Suprapubic skin (tissue), 3 donors: ENCODE measurements around the gene NELFE.
"Not testable (repeated sequence)": the region's sequence is repeated elsewhere in the genome, so short reads cannot be mapped to it uniquely, and the experiment has no call there.

Experiments used
- POLR2A ChIP-seq, 2 donors: fragments of 450-650 bp; IDR thresholded peaks; one replicate each; pipeline ENCODE4 v1.6.1; 2017; ENCODE audit warnings: antibody characterized with exemption in 2 of 2, mild to moderate bottlenecking in 2 of 2, moderate library complexity in 2 of 2
- TF ChIP-seq, protein P1 (sequence below), 2 donors: fragments of 200-600 bp in 1 of 2; fragments of 450-650 bp in 1 of 2; sonication (generic) in 1 of 2; IDR thresholded peaks; one replicate each; pipeline ENCODE4 v1.5.1; 2016 to 2019; ENCODE audit warnings: antibody characterized with exemption in 2 of 2, mild to moderate bottlenecking in 1 of 2, moderate library complexity in 1 of 2

DNA sequence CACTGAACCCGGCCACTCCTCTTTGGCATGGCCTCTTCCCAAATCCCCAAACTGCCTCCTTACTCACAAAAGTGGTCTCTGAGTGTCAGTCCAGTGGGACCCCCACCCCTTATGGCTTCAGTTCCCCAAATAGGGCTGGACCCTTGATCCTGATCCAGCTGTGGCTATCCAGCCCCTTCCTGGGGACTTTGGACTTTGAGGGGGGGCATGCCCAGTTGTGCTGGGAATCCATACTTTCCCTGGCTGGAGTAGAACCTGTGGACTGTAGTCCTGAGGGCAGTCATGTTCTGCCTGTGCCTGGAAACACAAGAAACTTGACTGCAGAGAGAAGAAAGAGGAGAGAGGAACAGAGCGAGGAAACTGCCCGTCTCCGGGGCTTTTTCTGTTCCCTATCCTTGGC, 45.6 kb upstream of the NELFE start:
- TF ChIP-seq, protein P1, sequence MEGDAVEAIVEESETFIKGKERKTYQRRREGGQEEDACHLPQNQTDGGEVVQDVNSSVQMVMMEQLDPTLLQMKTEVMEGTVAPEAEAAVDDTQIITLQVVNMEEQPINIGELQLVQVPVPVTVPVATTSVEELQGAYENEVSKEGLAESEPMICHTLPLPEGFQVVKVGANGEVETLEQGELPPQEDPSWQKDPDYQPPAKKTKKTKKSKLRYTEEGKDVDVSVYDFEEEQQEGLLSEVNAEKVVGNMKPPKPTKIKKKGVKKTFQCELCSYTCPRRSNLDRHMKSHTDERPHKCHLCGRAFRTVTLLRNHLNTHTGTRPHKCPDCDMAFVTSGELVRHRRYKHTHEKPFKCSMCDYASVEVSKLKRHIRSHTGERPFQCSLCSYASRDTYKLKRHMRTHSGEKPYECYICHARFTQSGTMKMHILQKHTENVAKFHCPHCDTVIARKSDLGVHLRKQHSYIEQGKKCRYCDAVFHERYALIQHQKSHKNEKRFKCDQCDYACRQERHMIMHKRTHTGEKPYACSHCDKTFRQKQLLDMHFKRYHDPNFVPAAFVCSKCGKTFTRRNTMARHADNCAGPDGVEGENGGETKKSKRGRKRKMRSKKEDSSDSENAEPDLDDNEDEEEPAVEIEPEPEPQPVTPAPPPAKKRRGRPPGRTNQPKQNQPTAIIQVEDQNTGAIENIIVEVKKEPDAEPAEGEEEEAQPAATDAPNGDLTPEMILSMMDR (IDR thresholded peaks at IDR 0.05): not testable (repeated sequence)
- TF ChIP-seq POLR2A (IDR thresholded peaks at IDR 0.05): not testable (repeated sequence)
